HepG2 (cell line): ENCODE results near the gene CBFA2T2. TPM values are rescaled to one million over a fixed set of nuclear protein-coding genes. Genes with fewer than 3 reads are reported as not detected.

Experiments
- NR2F6 ChIP-seq, 2 experiments: IDR thresholded peaks; 2 replicates each; pipeline ENCODE4 v1.6.1; 2016; ENCODE audit warnings: antibody characterized with exemption in 1 of 2, mild to moderate bottlenecking in 1 of 2
- RARA ChIP-seq: IDR thresholded peaks from 2 replicates; pipeline ENCODE4 v1.6.1; 2016; ENCODE audit warnings: missing genetic modification reagents, missing compliant biosample characterization
- ZBTB42 ChIP-seq: sonication (generic); formaldehyde crosslinking; IDR thresholded peaks from 2 replicates; pipeline ENCODE4 v1.5.0; 2020; ENCODE audit warnings: mild to moderate bottlenecking, missing genetic modification reagents
- ZMYM4 ChIP-seq: sonication (generic); formaldehyde crosslinking; IDR thresholded peaks from 2 replicates; pipeline ENCODE4 v1.8.1; 2023; ENCODE audit warnings: mild to moderate bottlenecking, missing genetic modification reagents
- ZNF24 ChIP-seq: fragments of 450-650 bp; IDR thresholded peaks from 2 replicates; pipeline ENCODE4 v1.6.1; 2017; ENCODE audit warnings: antibody characterized with exemption, mild to moderate bottlenecking
- ZNF432 ChIP-seq: sonication (generic); formaldehyde crosslinking; IDR thresholded peaks from 2 replicates; pipeline ENCODE4 v1.5.0; 2020; ENCODE audit warnings: missing genetic modification reagents, mild to moderate bottlenecking, borderline replicate concordance
- ZNF607 ChIP-seq: sonication (generic); formaldehyde crosslinking; IDR thresholded peaks from 2 replicates; pipeline ENCODE4 v1.5.1; 2020; ENCODE audit warnings: missing genetic modification reagents, mild to moderate bottlenecking, borderline replicate concordance
- ZNF737 ChIP-seq: sonication (generic); formaldehyde crosslinking; IDR thresholded peaks from 2 replicates; pipeline ENCODE4 v1.5.0; 2020; ENCODE audit warnings: missing genetic modification reagents, mild to moderate bottlenecking, borderline replicate concordance
- polyA plus RNA-seq, 8 experiments: library from polyadenylated mRNA; depleted of rRNA in 3 of 8; stranded (reverse) in 7 of 8; unstranded in 1 of 8; fragments of >200 nt; fragmentation: Illumina TruSeq in 4 of 8; extraction: Trizol in 4 of 8; gene quantifications; 2 replicates each; pipeline versions ENCODE4 v1.2.1 to v1.2.3, GENCODE V29; 2011 to 2016; ENCODE audit warnings: low read depth in 4 of 8, missing spikeins in 1 of 8, mixed read lengths in 1 of 8; ENCODE audit not compliant: insufficient read depth in 1 of 8
- total RNA-seq, 5 experiments: library from RNA; depleted of rRNA; stranded (reverse); fragments of >200 nt; fragmentation: Illumina TruSeq; extraction: Trizol; gene quantifications; 2 replicates each; pipeline ENCODE4 v1.2.3, GENCODE V29; 2016; ENCODE audit warnings: low read depth in 1 of 5
- TF ChIP-seq, protein P1 (sequence below): sonication (generic); formaldehyde crosslinking; IDR thresholded peaks from 2 replicates; pipeline ENCODE4 v1.4.0; 2020; ENCODE audit warnings: mild to moderate bottlenecking, missing genetic modification reagents
- TF ChIP-seq, protein P2 (sequence below): sonication (generic); formaldehyde crosslinking; IDR thresholded peaks from 2 replicates; pipeline ENCODE4 v1.5.0; 2020; ENCODE audit warnings: missing genetic modification reagents, mild to moderate bottlenecking, borderline replicate concordance
- TF ChIP-seq, protein P3 (sequence below): sonication (generic); formaldehyde crosslinking; IDR thresholded peaks from 2 replicates; pipeline ENCODE4 v1.4.0; 2020; ENCODE audit warnings: missing genetic modification reagents
- TF ChIP-seq, protein P4 (sequence below): sonication (generic); formaldehyde crosslinking; IDR thresholded peaks from 2 replicates; pipeline ENCODE4 v1.5.1; 2020; ENCODE audit warnings: missing genetic modification reagents, mild to moderate bottlenecking, borderline replicate concordance
- TF ChIP-seq, protein P5 (sequence below): sonication (generic); formaldehyde crosslinking; IDR thresholded peaks from 2 replicates; pipeline ENCODE4 v1.4.0; 2020; ENCODE audit warnings: missing genetic modification reagents
- TF ChIP-seq, protein P6 (sequence below): IDR thresholded peaks from 2 replicates; pipeline ENCODE4 v1.6.1; 2012; ENCODE audit warnings: low read depth, low read length, improper control_type of control experiment

Gene CBFA2T2
- total and polyA plus RNA-seq, 2 of the 13 experiments (the other 11 are each of a cell fraction or from before 2014, with no cell fraction given), result 6.3 to 21.2 TPM

DNA sequence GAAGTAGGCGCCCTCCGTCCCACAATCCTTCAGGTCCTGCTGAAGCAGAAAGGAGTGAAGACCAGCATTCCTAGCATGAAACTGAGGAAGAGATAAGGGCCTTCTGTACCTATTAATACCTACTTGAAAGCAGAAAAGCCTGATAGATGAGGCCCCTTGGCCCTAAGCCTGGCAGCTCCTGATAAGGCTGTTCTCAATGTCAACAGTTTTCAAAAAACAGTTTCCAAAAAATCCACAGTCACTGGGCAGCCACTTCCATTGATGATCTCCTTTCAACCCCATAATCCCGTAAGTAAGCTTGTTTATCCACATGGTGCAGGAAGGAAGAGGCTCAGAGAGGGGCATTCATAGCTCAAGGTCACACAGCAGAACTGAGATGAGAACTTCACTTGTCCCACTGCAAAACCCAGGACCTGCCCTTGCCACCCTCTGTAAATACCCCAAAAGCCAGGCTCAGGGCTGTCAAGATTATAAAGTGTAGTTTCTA, 199.1 kb downstream of the CBFA2T2 start (continued):
- TF ChIP-seq, protein P1, sequence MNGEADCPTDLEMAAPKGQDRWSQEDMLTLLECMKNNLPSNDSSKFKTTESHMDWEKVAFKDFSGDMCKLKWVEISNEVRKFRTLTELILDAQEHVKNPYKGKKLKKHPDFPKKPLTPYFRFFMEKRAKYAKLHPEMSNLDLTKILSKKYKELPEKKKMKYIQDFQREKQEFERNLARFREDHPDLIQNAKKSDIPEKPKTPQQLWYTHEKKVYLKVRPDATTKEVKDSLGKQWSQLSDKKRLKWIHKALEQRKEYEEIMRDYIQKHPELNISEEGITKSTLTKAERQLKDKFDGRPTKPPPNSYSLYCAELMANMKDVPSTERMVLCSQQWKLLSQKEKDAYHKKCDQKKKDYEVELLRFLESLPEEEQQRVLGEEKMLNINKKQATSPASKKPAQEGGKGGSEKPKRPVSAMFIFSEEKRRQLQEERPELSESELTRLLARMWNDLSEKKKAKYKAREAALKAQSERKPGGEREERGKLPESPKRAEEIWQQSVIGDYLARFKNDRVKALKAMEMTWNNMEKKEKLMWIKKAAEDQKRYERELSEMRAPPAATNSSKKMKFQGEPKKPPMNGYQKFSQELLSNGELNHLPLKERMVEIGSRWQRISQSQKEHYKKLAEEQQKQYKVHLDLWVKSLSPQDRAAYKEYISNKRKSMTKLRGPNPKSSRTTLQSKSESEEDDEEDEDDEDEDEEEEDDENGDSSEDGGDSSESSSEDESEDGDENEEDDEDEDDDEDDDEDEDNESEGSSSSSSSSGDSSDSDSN, result no peak
- TF ChIP-seq ZNF432 (CRISPR knock-in tag), result no peak
- TF ChIP-seq ZBTB42 (CRISPR knock-in tag), result no peak
- no peak for TF ChIP-seq ZNF737 (CRISPR knock-in tag)
- TF ChIP-seq, protein P2, sequence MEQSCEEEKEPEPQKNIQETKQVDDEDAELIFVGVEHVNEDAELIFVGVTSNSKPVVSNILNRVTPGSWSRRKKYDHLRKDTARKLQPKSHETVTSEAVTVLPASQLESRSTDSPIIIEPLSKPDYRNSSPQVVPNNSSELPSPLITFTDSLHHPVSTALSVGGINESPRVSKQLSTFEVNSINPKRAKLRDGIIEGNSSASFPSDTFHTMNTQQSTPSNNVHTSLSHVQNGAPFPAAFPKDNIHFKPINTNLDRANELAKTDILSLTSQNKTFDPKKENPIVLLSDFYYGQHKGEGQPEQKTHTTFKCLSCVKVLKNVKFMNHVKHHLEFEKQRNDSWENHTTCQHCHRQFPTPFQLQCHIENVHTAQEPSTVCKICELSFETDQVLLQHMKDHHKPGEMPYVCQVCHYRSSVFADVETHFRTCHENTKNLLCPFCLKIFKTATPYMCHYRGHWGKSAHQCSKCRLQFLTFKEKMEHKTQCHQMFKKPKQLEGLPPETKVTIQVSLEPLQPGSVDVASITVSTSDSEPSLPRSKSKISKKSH (CRISPR knock-in tag), result no peak
- TF ChIP-seq ZNF607 (CRISPR knock-in tag), result no peak
- no peak for TF ChIP-seq ZNF24
- TF ChIP-seq RARA (CRISPR knock-in tag), result peak; percentile 43; the same call in 1 of the 2 replicates
- TF ChIP-seq ZMYM4, result 0 out of 2 replicates have a peak, but pooled peaks have one; percentile 32
- TF ChIP-seq, protein P3, sequence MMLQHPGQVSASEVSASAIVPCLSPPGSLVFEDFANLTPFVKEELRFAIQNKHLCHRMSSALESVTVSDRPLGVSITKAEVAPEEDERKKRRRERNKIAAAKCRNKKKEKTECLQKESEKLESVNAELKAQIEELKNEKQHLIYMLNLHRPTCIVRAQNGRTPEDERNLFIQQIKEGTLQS (CRISPR knock-in tag), result no peak
- TF ChIP-seq, protein P4, sequence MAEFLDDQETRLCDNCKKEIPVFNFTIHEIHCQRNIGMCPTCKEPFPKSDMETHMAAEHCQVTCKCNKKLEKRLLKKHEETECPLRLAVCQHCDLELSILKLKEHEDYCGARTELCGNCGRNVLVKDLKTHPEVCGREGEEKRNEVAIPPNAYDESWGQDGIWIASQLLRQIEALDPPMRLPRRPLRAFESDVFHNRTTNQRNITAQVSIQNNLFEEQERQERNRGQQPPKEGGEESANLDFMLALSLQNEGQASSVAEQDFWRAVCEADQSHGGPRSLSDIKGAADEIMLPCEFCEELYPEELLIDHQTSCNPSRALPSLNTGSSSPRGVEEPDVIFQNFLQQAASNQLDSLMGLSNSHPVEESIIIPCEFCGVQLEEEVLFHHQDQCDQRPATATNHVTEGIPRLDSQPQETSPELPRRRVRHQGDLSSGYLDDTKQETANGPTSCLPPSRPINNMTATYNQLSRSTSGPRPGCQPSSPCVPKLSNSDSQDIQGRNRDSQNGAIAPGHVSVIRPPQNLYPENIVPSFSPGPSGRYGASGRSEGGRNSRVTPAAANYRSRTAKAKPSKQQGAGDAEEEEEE, result no peak
- TF ChIP-seq NR2F6 (IDR thresholded peaks at IDR 0.05), result peak; percentile 75
- TF ChIP-seq NR2F6 (CRISPR knock-in tag; IDR thresholded peaks at IDR 0.05), result peak; percentile 68
- TF ChIP-seq, protein P5, sequence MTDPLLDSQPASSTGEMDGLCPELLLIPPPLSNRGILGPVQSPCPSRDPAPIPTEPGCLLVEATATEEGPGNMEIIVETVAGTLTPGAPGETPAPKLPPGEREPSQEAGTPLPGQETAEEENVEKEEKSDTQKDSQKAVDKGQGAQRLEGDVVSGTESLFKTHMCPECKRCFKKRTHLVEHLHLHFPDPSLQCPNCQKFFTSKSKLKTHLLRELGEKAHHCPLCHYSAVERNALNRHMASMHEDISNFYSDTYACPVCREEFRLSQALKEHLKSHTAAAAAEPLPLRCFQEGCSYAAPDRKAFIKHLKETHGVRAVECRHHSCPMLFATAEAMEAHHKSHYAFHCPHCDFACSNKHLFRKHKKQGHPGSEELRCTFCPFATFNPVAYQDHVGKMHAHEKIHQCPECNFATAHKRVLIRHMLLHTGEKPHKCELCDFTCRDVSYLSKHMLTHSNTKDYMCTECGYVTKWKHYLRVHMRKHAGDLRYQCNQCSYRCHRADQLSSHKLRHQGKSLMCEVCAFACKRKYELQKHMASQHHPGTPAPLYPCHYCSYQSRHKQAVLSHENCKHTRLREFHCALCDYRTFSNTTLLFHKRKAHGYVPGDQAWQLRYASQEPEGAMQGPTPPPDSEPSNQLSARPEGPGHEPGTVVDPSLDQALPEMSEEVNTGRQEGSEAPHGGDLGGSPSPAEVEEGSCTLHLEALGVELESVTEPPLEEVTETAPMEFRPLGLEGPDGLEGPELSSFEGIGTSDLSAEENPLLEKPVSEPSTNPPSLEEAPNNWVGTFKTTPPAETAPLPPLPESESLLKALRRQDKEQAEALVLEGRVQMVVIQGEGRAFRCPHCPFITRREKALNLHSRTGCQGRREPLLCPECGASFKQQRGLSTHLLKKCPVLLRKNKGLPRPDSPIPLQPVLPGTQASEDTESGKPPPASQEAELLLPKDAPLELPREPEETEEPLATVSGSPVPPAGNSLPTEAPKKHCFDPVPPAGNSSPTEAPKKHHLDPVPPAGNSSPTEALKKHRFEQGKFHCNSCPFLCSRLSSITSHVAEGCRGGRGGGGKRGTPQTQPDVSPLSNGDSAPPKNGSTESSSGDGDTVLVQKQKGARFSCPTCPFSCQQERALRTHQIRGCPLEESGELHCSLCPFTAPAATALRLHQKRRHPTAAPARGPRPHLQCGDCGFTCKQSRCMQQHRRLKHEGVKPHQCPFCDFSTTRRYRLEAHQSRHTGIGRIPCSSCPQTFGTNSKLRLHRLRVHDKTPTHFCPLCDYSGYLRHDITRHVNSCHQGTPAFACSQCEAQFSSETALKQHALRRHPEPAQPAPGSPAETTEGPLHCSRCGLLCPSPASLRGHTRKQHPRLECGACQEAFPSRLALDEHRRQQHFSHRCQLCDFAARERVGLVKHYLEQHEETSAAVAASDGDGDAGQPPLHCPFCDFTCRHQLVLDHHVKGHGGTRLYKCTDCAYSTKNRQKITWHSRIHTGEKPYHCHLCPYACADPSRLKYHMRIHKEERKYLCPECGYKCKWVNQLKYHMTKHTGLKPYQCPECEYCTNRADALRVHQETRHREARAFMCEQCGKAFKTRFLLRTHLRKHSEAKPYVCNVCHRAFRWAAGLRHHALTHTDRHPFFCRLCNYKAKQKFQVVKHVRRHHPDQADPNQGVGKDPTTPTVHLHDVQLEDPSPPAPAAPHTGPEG (CRISPR knock-in tag), result peak; percentile 75; the same call in 1 of the 2 replicates
- TF ChIP-seq, protein P6, sequence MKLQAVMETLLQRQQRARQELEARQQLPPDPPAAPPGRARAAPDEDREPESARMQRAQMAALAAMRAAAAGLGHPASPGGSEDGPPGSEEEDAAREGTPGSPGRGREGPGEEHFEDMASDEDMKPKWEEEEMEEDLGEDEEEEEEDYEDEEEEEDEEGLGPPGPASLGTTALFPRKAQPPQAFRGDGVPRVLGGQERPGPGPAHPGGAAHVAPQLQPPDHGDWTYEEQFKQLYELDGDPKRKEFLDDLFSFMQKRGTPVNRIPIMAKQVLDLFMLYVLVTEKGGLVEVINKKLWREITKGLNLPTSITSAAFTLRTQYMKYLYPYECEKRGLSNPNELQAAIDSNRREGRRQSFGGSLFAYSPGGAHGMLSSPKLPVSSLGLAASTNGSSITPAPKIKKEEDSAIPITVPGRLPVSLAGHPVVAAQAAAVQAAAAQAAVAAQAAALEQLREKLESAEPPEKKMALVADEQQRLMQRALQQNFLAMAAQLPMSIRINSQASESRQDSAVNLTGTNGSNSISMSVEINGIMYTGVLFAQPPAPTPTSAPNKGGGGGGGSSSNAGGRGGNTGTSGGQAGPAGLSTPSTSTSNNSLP, result no peak
